ENCODE results near the gene CCDC136.

Gene CCDC136

GRCh38 chr7:128844777-128845311, 53.1 kb downstream of the CCDC136 start:
- DNase-seq (ENCODE audit: low spot score), result no peak

DNA sequence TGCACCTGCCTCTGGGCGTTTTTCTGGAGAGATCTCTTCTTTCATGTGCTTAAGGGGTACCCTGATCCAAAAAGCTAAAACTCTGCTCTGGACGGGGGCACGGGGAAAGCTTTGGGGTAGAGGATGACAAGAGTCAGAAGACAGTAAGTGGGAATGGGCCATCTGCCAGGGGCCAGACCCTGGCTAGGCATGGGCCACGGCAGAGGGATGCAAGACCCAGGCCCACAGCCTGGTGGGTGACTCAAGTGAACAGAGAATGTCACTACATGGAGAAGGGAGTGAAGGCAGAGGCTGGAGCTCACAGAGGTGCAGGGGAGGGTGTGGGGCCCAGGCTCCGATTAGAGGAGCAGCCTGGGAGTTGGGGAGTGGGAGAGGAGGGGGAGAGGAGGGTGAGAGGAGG, 53.7 kb downstream of the CCDC136 start:
- DNase-seq (ENCODE audit: low spot score), result no peak

GRCh38 chr7:128845987-128846386, 54.2 kb downstream of the CCDC136 start:
- DNase-seq (ENCODE audit: low spot score), result no peak

GRCh38 chr7:128846781-128847444, 55.1 kb downstream of the CCDC136 start:
- DNase-seq (ENCODE audit: low spot score), result no peak

- no peak for DNase-seq (ENCODE audit: low spot score)
Measured at GRCh38 chr7:128847721-128848211, 56.0 kb downstream of the CCDC136 start.

GRCh38 chr7:128848289-128849155, 56.8 kb downstream of the CCDC136 start:
- no peak for DNase-seq (ENCODE audit: low spot score)

DNA sequence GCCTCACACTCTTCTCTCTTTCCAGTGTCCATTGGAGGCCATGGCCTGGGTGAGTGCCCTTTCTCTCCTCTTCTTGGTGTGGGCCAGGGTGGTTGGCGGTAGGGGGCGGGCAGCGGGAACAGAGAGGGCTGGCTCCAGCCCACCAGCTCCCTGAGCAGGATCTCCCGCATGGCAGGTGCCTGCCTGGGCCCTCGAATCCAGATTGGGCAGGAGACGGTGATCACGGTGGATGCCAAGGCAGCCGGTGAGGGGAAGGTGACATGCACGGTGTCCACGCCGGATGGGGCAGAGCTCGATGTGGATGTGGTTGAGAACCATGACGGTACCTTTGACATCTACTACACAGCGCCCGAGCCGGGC, 57.4 kb downstream of the CCDC136 start:
- no peak for DNase-seq (ENCODE audit: low spot score)

DNA sequence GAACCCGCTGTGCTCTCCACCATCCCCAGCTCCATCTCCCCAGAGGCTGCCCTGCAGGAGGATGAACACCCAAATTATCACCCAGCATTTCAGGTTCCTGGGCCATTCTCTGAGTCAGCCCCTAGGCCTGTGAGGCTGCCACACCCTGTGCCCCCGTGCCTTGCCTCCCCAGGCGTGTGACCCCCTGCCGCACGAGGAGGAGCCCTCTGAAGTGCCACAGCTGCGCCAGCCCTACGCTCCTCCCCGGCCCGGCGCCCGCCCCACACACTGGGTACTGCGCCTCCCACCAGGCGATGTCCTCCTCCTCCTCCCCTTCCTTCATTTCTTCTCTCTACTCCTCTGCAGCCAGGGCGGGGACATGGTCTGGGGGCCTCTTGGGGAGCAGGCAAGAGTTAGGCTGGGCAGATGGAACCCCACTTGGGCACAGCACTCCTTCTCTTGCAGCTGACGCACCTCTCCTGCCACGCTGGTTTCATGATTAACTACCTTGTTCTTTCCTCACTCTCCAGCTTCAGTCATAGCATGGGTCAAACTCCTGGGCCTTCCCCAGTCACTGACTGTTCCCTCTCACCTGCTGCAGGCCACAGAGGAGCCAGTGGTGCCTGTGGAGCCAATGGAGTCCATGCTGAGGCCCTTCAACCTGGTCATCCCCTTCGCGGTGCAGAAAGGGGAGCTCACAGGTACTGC, 58.2 kb downstream of the CCDC136 start:
- DNase-seq (ENCODE audit: low spot score), result no peak

DNA sequence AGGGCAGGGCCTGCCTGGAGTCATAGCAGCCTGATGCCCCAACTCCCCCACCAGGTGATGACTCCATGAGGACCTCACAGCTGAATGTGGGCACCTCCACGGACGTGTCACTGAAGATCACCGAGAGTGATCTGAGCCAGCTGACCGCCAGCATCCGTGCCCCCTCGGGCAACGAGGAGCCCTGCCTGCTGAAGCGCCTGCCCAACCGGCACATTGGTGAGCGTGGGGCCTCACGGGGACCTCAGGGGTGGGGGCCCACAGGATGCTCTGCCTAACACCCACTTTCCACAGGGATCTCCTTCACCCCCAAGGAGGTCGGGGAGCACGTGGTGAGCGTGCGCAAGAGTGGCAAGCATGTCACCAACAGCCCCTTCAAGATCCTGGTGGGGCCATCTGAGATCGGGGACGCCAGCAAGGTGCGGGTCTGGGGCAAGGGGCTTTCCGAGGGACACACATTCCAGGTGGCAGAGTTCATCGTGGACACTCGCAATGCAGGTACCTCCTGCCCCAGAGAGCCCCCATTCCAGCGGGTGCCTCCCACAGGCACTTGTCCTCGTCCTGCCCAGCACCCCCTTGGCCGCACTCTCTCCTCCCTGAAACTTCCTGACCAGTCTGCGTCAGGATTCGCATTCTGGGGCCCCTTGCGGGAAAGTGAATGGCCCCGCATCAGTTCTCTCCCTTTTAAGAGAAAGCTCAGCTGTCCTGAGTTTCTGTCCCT, 60.9 kb downstream of the CCDC136 start:
- no peak for DNase-seq (ENCODE audit: low spot score)

DNA sequence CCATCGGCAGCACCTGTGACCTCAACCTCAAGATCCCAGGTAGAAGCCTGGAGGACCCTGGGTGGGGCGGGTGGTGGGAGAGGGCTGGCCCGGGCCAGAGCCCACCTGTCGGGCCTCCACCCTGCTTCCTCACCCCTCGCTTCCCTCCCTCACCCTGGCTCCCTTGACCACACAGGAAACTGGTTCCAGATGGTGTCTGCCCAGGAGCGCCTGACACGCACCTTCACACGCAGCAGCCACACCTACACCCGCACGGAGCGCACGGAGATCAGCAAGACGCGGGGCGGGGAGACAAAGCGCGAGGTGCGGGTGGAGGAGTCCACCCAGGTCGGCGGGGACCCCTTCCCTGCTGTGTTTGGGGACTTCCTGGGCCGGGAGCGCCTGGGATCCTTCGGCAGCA, 62.0 kb downstream of the CCDC136 start:
- no peak for DNase-seq (ENCODE audit: low spot score)

GRCh38 chr7:128854396-128854795, 62.6 kb downstream of the CCDC136 start:
- no peak for DNase-seq (ENCODE audit: low spot score)

GRCh38 chr7:128855559-128855958, 63.8 kb downstream of the CCDC136 start:
- DNase-seq (ENCODE audit: low spot score), result no peak

GRCh38 chr7:128856001-128856718, 64.4 kb downstream of the CCDC136 start:
- no peak for DNase-seq (ENCODE audit: low spot score)

DNA sequence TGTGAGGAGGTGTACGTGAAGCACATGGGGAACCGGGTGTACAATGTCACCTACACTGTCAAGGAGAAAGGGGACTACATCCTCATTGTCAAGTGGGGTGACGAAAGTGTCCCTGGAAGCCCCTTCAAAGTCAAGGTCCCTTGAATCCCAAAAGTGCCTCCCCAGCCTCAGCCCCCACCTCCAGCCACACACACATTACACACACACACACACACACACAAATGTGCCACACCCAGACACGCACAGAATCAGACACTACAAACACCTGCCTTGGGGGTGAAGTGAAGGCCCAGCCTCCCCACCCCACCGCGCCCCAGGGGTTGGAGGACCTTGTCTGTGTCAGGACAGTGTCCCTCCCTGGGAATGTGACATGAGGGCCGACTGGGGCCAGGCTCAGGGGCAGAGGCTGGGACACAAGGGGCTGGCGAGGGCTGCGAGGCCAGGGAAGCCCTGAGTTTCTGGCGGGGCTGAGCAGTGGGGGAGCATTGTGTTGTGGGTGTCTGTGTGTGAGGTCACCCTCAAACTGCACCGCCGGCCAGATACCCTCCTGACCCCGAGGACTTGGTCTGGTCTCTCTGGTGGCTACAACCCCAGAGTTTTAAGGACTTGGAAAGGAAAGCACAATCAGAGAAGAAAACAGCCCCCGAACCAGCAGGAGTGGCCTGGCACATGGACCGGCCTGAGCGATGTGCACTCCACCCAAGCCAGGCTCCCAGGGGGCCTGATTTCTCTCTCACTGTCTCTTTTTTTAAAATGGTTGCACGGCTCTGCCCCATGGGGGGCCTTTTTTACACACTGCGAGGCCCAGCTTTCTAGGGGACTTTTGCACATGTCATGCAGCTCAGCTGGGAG, 66.8 kb downstream of the CCDC136 start:
- DNase-seq (ENCODE audit: low spot score), result no peak

- DNase-seq (ENCODE audit: low spot score), result no peak
Measured at GRCh38 chr7:128859232-128860157, 67.7 kb downstream of the CCDC136 start.

DNA sequence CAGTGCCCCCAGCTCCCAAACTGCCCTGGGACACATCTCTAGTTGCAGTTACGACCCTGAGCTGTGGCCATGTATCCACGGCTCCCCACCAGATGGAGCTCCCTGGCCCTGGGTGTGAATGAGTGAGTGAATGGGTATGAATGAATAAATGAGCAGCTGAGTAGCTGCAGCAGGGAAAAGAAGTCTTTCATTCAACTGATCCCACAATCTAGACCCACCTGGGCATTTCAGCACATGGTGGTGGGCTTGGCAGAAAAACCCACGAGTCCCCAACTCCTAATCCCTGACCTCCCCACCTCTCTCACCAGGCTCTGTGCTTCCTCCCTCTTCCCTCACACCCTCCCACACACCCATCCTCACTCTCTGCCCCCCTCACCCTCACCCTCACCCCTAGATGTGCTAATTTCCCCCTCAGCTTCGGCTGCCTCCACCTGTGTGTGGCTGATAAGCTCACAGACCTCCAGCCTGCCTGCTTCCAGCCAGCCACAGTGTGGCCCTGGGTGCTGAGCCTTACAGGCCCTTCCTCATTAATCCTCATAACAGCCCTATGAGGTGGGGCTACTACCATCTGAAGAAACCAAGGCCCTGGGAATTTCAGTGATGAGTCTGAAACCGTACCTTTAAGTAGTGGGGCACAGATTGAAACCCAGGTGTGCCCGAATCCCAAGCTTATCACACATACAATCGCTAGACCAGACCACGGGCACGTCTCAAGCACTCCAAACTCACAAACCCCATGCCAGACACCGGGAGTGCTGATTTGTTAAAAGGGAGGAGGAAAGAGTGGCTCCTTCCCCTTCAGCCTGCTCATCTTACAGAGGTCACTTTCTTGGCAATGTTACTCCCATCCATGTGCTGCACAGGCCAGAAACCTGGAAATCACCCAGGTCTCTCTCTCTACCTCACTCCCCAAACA, 68.6 kb downstream of the CCDC136 start:
- no peak for DNase-seq (ENCODE audit: low spot score)

DNA sequence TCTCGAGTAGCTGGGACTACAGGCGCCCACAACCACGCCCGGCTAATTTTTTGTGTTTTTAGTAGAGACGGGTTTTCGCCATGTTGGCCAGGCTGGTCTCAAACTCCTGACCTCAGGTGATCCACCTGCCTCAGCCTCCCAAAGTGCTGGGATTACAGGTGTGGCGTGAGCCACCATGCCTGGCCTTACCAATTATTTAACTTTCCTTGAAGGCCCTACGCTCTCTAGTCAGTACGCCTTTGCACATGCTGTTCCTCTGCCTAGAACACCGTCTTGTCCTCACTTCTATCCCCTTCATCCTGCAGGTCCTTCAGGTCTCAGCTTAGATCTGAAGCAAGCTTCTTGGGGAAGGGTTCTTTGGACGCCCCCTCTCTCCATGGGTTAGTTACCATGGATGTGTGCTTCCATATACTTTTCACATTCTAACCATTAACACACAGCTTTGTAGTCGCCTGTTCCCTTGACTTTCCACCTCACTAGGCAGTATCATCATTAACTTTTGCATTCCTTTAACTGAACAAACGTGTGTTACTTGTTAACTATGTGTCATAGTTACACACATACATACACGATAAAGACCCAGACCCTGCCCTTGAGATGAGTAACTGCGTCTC, 70.3 kb downstream of the CCDC136 start:
- DNase-seq (ENCODE audit: low spot score), result no peak

All from CD4-positive, alpha-beta T cell treated with Interleukin-15 for 4 hours (primary cell).